ENCODE measurements around the gene ZNF229.
"Not testable (repeated sequence)": the region's sequence is repeated elsewhere in the genome, so short reads cannot be mapped to it uniquely, and the experiment has no call there.

ZNF229 gene

GRCh38 chr19:44447916-44448674, at the start of gene ZNF229:
ZNF229 (minus strand) TSS chr19:44448472; CDS start chr19:44442847, 5,625 bp downstream.
- DNase-seq: peak; percentile 89 to 95

GRCh38 chr19:44496711-44497110, 48.4 kb upstream of the ZNF229 start:
- DNase-seq: no peak

GRCh38 chr19:44476559-44477408, 28.5 kb upstream of the ZNF229 start:
- DNase-seq: peak; percentile 4 to 29

GRCh38 chr19:44468730-44469129, 20.5 kb upstream of the ZNF229 start:
- not testable (repeated sequence) for DNase-seq

GRCh38 chr19:44462600-44463286, 14.5 kb upstream of the ZNF229 start:
- DNase-seq: not testable (repeated sequence)

- not testable (repeated sequence) for DNase-seq
Measured at GRCh38 chr19:44456016-44456415, 7.7 kb upstream of the ZNF229 start.

GRCh38 chr19:44455100-44455499, 6.8 kb upstream of the ZNF229 start:
- DNase-seq: no peak

- DNase-seq: no peak
Measured at GRCh38 chr19:44452367-44452766, 4.1 kb upstream of the ZNF229 start.

- DNase-seq: no peak
Measured at GRCh38 chr19:44451687-44452086, 3.4 kb upstream of the ZNF229 start.

GRCh38 chr19:44438441-44438840, 9.8 kb downstream of the ZNF229 start:
- DNase-seq: no peak

- no peak for DNase-seq
Measured at GRCh38 chr19:44435441-44435840, 12.8 kb downstream of the ZNF229 start.

GRCh38 chr19:44430956-44431355, 17.3 kb downstream of the ZNF229 start:
- DNase-seq: no peak

- not testable (repeated sequence) for DNase-seq
Measured at GRCh38 chr19:44415553-44415952, 32.7 kb downstream of the ZNF229 start.

- no peak for DNase-seq
Measured at GRCh38 chr19:44401139-44402115, 46.8 kb downstream of the ZNF229 start, which contains the start of gene ZNF285. ZNF285 (minus strand) TSS chr19:44401608; CDS start chr19:44397213, 4,395 bp downstream.

- DNase-seq: not testable (repeated sequence)
Measured at GRCh38 chr19:44389268-44389667, 59.0 kb downstream of the ZNF229 start.
